SK-N-SH treated with all-trans-retinoic acid at 6 μM for 48 hours (cell line): ENCODE data around the gene IFI27L1.
"Not testable (repeated sequence)": the region's sequence is repeated elsewhere in the genome, so short reads cannot be mapped to it uniquely, and the experiment has no call there.

Experiments used
- ATAC-seq: fragments of 200-7000 bp; cut with Tn5 transposase; 3 replicates; pipeline ENCODE4 v1.9.1; 2020; ENCODE audit warnings: mild to moderate bottlenecking, moderate library complexity
- ARNTL ChIP-seq: fragments of 450-650 bp; formaldehyde crosslinking; IDR thresholded peaks from 2 replicates; pipeline ENCODE4 v1.5.0; 2020; ENCODE audit warnings: low read depth, mild to moderate bottlenecking, moderate library complexity, borderline replicate concordance
- BACH2 ChIP-seq: fragments of 250-450 bp; sonication (Bioruptor Pico); IDR thresholded peaks from 2 replicates; pipeline ENCODE4 v1.9.0; 2021; ENCODE audit warnings: mild to moderate bottlenecking, borderline replicate concordance
- CREB5 ChIP-seq: fragments of 250-450 bp; sonication (Bioruptor Pico); IDR thresholded peaks from 2 replicates; pipeline ENCODE4 v1.5.1; 2020; ENCODE audit warnings: low read depth, mild to moderate bottlenecking, moderate library complexity
- CSDC2 ChIP-seq: fragments of 250-450 bp; sonication (Bioruptor Pico); IDR thresholded peaks from 2 replicates; pipeline ENCODE4 v1.5.0; 2020; ENCODE audit warnings: mild to moderate bottlenecking, moderate library complexity
- ESRRG ChIP-seq: fragments of 250-450 bp; sonication (Bioruptor Pico); IDR thresholded peaks from 2 replicates; pipeline ENCODE4 v1.6.1; 2021; ENCODE audit warnings: mild to moderate bottlenecking
- GLIS3 ChIP-seq: fragments of 250-450 bp; sonication (Bioruptor Pico); IDR thresholded peaks from 2 replicates; pipeline ENCODE4 v1.5.0; 2020; ENCODE audit warnings: mild to moderate bottlenecking, moderate library complexity
- OSR1 ChIP-seq: fragments of 250-450 bp; sonication (Bioruptor Pico); IDR thresholded peaks from 2 replicates; pipeline ENCODE4 v1.8.0; 2022; ENCODE audit warnings: moderate library complexity, mild to moderate bottlenecking, inconsistent platforms
- PATZ1 ChIP-seq: fragments of 250-450 bp; sonication (Bioruptor Pico); IDR thresholded peaks from 2 replicates; pipeline ENCODE4 v1.8.0; 2020; ENCODE audit warnings: mild to moderate bottlenecking, moderate library complexity, borderline replicate concordance
- PPARA ChIP-seq: fragments of 250-450 bp; sonication (Bioruptor Pico); IDR thresholded peaks from 2 replicates; pipeline ENCODE4 v1.5.0; 2020; ENCODE audit warnings: mild to moderate bottlenecking, borderline replicate concordance
- SNAI2 ChIP-seq: fragments of 250-450 bp; sonication (Bioruptor Pico); IDR thresholded peaks from 2 replicates; pipeline ENCODE4 v1.5.0; 2020; ENCODE audit warnings: mild to moderate bottlenecking, moderate library complexity
- TOX ChIP-seq: fragments of 250-450 bp; sonication (Bioruptor Pico); IDR thresholded peaks from 2 replicates; pipeline ENCODE4 v1.8.0; 2021; ENCODE audit warnings: mild to moderate bottlenecking, moderate library complexity, borderline replicate concordance
- TSHZ2 ChIP-seq: fragments of 250-450 bp; sonication (Bioruptor Pico); IDR thresholded peaks from 2 replicates; pipeline ENCODE4 v1.5.0; 2020; ENCODE audit warnings: mild to moderate bottlenecking, moderate library complexity
- ZC3H10 ChIP-seq: fragments of 250-450 bp; sonication (Bioruptor Pico); IDR thresholded peaks from 2 replicates; pipeline ENCODE4 v1.5.1; 2021; ENCODE audit warnings: mild to moderate bottlenecking, moderate library complexity
- ZFP3 ChIP-seq: fragments of 250-450 bp; sonication (Bioruptor Pico); IDR thresholded peaks from 2 replicates; pipeline ENCODE4 v1.5.0; 2020; ENCODE audit warnings: mild to moderate bottlenecking, moderate library complexity
- ZFP30 ChIP-seq: fragments of 450-650 bp; formaldehyde crosslinking; IDR thresholded peaks from 2 replicates; pipeline ENCODE4 v1.5.0; 2022; ENCODE audit warnings: mild to moderate bottlenecking, moderate library complexity
- ZNF565 ChIP-seq: fragments of 450-650 bp; formaldehyde crosslinking; conservative IDR thresholded peaks from 2 replicates; pipeline ENCODE4 v1.5.0; 2020; ENCODE audit warnings: low read depth, mild to moderate bottlenecking, moderate library complexity
- ZNF8 ChIP-seq: fragments of 450-650 bp; formaldehyde crosslinking; IDR thresholded peaks from 2 replicates; pipeline ENCODE4 v1.5.0; 2020; ENCODE audit warnings: mild to moderate bottlenecking, moderate library complexity

The IFI27L1 gene

GRCh38 chr14:94072076-94072475 lies 9.0 kb upstream of the IFI27L1 start:
- peak; percentile 57; the same call in 1 of the 2 replicates for TF ChIP-seq ZNF8 (CRISPR knock-in tag)
- TF ChIP-seq, all 23 proteins: peak for 1; not testable (repeated sequence) for 22
- not testable (repeated sequence) for ATAC-seq

GRCh38 chr14:94074534-94074933 lies 6.6 kb upstream of the IFI27L1 start:
- TF ChIP-seq PATZ1 (CRISPR knock-in tag) (no peak), SNAI2 (no peak), ZFP3 (no peak)
- ATAC-seq: no peak

- ATAC-seq: no peak
- TF ChIP-seq GLIS3 (CRISPR knock-in tag): no peak
Observed at GRCh38 chr14:94075008-94075407, 6.1 kb upstream of the IFI27L1 start.

GRCh38 chr14:94077111-94077821 lies 3.8 kb upstream of the IFI27L1 start:
- ATAC-seq: no peak
- TF ChIP-seq ZFP3: no peak
- TF ChIP-seq ZFP30 (CRISPR knock-in tag): no peak
- TF ChIP-seq ZNF8 (CRISPR knock-in tag): no peak
- no peak for TF ChIP-seq CREB5
- no peak for TF ChIP-seq TOX (CRISPR knock-in tag)
- TF ChIP-seq ZC3H10 (CRISPR knock-in tag): no peak
- TF ChIP-seq ZNF565: no peak
- TF ChIP-seq PATZ1 (CRISPR knock-in tag): no peak
- no peak for TF ChIP-seq BACH2 (CRISPR knock-in tag)
- no peak for TF ChIP-seq OSR1
- no peak for TF ChIP-seq ESRRG (CRISPR knock-in tag)
- no peak for TF ChIP-seq CSDC2
- TF ChIP-seq TSHZ2: no peak
- TF ChIP-seq GLIS3 (CRISPR knock-in tag): no peak
- TF ChIP-seq, all 23 proteins: peak for 0

- TF ChIP-seq ZNF565 (no peak), ESRRG (CRISPR knock-in tag) (no peak), ARNTL (CRISPR knock-in tag) (no peak), OSR1 (no peak), GLIS3 (CRISPR knock-in tag) (no peak), BACH2 (CRISPR knock-in tag) (no peak), PPARA (CRISPR knock-in tag) (no peak), SNAI2 (no peak)
- TF ChIP-seq, all 23 proteins: peak for 0
- ATAC-seq: no peak
Observed at GRCh38 chr14:94077823-94078222, 3.3 kb upstream of the IFI27L1 start.
